Panc1 (cell line): ENCODE data around the gene NFATC4.

Source experiments
- POLR2AphosphoS5 ChIP-seq: IDR thresholded peaks from 2 replicates; pipeline ENCODE4 v1.6.1; 2012; ENCODE audit warnings: mild to moderate bottlenecking, low read depth, low read length, moderate library complexity
- TF ChIP-seq, protein P1 (sequence below): fragments of 450-650 bp; IDR thresholded peaks from 2 replicates; pipeline ENCODE4 v1.5.1; 2017; ENCODE audit warnings: mild to moderate bottlenecking
- TF ChIP-seq, protein P2 (sequence below), 2 experiments: IDR thresholded peaks; 2 replicates each; pipeline ENCODE4 v1.6.1; 2011 to 2012; ENCODE audit warnings: low read depth in 2 of 2, control low read depth in 1 of 2, low read length in 1 of 2, mild to moderate bottlenecking in 1 of 2, moderate library complexity in 1 of 2; ENCODE audit not compliant: insufficient read depth in 1 of 2

DNA sequence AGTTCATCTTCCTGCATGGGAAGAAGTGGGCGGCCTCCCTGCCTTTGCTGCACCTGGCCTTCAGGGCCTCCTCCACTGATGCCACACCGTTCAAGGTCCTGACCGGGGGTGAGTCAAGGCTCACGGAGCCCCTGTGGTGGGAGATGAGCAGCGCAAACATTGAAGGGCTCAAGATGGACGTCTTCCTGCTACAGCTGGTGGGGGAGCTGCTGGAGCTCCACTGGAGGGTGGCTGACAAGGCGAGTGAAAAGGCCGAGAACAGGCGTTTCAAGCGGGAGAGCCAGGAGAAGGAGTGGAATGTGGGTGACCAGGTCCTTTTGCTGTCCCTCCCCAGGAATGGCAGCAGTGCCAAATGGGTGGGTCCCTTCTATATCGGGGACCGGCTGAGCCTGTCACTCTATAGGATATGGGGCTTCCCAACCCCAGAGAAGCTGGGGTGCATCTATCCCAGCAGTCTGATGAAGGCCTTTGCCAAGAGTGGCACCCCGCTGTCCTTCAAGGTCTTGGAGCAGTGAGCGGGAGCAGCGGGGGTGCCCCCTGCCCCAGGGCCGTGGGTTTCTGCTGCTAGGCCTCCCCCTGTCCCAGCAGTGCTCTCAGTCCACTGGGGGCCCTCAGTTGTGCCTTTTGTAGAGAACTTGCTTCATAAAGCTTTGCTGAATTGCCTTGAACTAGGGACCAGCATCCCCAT, 49.1 kb downstream of the NFATC4 start:
- TF ChIP-seq, protein P1, sequence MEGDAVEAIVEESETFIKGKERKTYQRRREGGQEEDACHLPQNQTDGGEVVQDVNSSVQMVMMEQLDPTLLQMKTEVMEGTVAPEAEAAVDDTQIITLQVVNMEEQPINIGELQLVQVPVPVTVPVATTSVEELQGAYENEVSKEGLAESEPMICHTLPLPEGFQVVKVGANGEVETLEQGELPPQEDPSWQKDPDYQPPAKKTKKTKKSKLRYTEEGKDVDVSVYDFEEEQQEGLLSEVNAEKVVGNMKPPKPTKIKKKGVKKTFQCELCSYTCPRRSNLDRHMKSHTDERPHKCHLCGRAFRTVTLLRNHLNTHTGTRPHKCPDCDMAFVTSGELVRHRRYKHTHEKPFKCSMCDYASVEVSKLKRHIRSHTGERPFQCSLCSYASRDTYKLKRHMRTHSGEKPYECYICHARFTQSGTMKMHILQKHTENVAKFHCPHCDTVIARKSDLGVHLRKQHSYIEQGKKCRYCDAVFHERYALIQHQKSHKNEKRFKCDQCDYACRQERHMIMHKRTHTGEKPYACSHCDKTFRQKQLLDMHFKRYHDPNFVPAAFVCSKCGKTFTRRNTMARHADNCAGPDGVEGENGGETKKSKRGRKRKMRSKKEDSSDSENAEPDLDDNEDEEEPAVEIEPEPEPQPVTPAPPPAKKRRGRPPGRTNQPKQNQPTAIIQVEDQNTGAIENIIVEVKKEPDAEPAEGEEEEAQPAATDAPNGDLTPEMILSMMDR = no peak
- no peak for TF ChIP-seq POLR2AphosphoS5
- TF ChIP-seq, protein P2, sequence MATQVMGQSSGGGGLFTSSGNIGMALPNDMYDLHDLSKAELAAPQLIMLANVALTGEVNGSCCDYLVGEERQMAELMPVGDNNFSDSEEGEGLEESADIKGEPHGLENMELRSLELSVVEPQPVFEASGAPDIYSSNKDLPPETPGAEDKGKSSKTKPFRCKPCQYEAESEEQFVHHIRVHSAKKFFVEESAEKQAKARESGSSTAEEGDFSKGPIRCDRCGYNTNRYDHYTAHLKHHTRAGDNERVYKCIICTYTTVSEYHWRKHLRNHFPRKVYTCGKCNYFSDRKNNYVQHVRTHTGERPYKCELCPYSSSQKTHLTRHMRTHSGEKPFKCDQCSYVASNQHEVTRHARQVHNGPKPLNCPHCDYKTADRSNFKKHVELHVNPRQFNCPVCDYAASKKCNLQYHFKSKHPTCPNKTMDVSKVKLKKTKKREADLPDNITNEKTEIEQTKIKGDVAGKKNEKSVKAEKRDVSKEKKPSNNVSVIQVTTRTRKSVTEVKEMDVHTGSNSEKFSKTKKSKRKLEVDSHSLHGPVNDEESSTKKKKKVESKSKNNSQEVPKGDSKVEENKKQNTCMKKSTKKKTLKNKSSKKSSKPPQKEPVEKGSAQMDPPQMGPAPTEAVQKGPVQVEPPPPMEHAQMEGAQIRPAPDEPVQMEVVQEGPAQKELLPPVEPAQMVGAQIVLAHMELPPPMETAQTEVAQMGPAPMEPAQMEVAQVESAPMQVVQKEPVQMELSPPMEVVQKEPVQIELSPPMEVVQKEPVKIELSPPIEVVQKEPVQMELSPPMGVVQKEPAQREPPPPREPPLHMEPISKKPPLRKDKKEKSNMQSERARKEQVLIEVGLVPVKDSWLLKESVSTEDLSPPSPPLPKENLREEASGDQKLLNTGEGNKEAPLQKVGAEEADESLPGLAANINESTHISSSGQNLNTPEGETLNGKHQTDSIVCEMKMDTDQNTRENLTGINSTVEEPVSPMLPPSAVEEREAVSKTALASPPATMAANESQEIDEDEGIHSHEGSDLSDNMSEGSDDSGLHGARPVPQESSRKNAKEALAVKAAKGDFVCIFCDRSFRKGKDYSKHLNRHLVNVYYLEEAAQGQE (IDR thresholded peaks at IDR 0.05; ENCODE audit: insufficient read depth in 1 of 2, low read depth in 2 of 2, low read length in 1 of 2) = no peak
